HFFc6 (cell line): ENCODE results near the gene TP53TG5. TPM values are rescaled to one million over a fixed set of nuclear protein-coding genes. Genes with fewer than 3 reads are reported as not detected.
"Not testable (repeated sequence)": the region's sequence is repeated elsewhere in the genome, so short reads cannot be mapped to it uniquely, and the experiment has no call there.

ENCODE experiments used
- DNase-seq: peaks from one replicate; pipeline ENCODE4 v3.0.0-alpha.2; 2018
- H3K27ac Mint-ChIP-seq: 2 replicates; pipeline ENCODE4 v1.8.0; 2020; ENCODE audit warnings: mild to moderate bottlenecking, mixed read lengths
- H3K27me3 Mint-ChIP-seq: 2 replicates; pipeline ENCODE4 v1.8.0; 2021; ENCODE audit warnings: mild to moderate bottlenecking, moderate library complexity, mixed read lengths; ENCODE audit not compliant: insufficient read depth
- H3K36me3 Mint-ChIP-seq: 2 replicates; pipeline ENCODE4 v1.8.0; 2021; ENCODE audit warnings: low read depth, mixed read lengths
- H3K4me1 Mint-ChIP-seq: 2 replicates; pipeline ENCODE4 v1.8.0; 2020; ENCODE audit warnings: low read depth, mixed read lengths
- H3K4me3 Mint-ChIP-seq: 2 replicates; pipeline ENCODE4 v1.8.0; 2020; ENCODE audit warnings: mild to moderate bottlenecking, moderate library complexity, mixed read lengths
- H3K9me3 Mint-ChIP-seq: 2 replicates; pipeline ENCODE4 v1.8.0; 2020; ENCODE audit warnings: mild to moderate bottlenecking, mixed read lengths
- total RNA-seq, 6 experiments: library from RNA; stranded (reverse); fragmentation: NEBNext Ultra II Directional; extraction: Animal tissue kit (Norgen Biotek cat#: 25700); gene quantifications; 2 replicates in 1 of 6; 3 replicates in 5 of 6; pipeline ENCODE4 v1.2.3, GENCODE V29; 2021
- TF ChIP-seq, protein P1 (sequence below): fragments of 200-600 bp; sonication (generic); IDR thresholded peaks from 2 replicates; pipeline ENCODE4 v1.5.0; 2021; ENCODE audit warnings: antibody characterized with exemption, mild to moderate bottlenecking

TP53TG5 gene
- total RNA-seq, 6 experiments from 2014 or later = not detected

GRCh38 chr20:45355209-45356084, 22.7 kb downstream of the TP53TG5 start:
- Mint-ChIP-seq H3K27ac (peak overlapping the region; percentile 70), H3K4me1 (peaks cover 61% of the 10 kb centered on the region), H3K36me3 (no peaks in the 10 kb centered on the region), H3K4me3 (peak overlapping the region; percentile 62), H3K27me3 (no peaks in the 10 kb centered on the region), H3K9me3 (no peaks in the 10 kb centered on the region)
- TF ChIP-seq, protein P1, sequence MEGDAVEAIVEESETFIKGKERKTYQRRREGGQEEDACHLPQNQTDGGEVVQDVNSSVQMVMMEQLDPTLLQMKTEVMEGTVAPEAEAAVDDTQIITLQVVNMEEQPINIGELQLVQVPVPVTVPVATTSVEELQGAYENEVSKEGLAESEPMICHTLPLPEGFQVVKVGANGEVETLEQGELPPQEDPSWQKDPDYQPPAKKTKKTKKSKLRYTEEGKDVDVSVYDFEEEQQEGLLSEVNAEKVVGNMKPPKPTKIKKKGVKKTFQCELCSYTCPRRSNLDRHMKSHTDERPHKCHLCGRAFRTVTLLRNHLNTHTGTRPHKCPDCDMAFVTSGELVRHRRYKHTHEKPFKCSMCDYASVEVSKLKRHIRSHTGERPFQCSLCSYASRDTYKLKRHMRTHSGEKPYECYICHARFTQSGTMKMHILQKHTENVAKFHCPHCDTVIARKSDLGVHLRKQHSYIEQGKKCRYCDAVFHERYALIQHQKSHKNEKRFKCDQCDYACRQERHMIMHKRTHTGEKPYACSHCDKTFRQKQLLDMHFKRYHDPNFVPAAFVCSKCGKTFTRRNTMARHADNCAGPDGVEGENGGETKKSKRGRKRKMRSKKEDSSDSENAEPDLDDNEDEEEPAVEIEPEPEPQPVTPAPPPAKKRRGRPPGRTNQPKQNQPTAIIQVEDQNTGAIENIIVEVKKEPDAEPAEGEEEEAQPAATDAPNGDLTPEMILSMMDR = no peak
- peak; percentile 72 for DNase-seq

DNA sequence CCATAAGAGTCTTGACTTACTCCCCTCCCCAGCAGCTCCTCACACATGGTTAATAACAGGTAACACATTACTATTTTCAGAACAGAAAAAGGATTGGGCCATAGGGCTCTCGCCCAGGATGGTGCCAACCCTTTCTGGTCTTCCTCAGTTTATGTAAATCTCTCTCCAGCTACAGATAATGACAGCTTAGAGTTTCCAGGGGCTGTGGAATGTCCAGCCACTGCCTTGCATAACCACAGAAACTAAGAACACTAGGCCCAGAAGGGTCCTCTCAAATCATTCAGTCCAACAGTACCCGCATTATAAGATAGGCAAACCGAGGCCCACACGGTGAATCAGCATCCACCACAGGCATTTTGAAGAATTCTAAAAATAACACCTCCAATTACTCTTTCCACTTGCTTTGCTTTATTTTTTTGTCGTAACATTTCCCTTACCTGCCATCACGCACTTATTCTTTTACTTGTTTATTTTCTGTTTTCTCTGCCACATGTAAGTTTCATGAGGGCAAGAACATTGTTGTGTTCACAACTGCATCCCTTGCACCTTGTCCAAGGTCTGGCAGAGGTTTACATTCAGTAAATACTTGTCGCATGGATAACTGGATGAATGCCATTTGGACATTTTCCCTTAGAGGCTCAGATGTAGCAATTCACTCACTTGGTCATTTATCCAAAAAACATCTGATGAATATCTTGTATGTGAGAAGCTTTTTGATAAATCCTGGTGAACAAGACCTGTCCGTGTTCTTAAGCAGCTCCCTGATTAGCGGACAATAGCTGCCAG, 23.5 kb downstream of the TP53TG5 start:
- no peak for DNase-seq
- H3K36me3 Mint-ChIP-seq = no peaks in the 10 kb centered on the region
- peak overlapping the region; percentile 70 for H3K27ac Mint-ChIP-seq
- no peaks in the 10 kb centered on the region for H3K27me3 Mint-ChIP-seq
- H3K9me3 Mint-ChIP-seq = no peaks in the 10 kb centered on the region
- TF ChIP-seq, protein P1 = no peak
- peak overlapping the region; percentile 62 for H3K4me3 Mint-ChIP-seq
- peaks cover 53% of the 10 kb centered on the region for H3K4me1 Mint-ChIP-seq

- H3K4me3 Mint-ChIP-seq = no peak overlapping the region
- TF ChIP-seq, protein P1 = no peak
- peak overlapping the region; percentile 70; the same call in 1 of the 2 replicates for H3K27ac Mint-ChIP-seq
- peaks cover 46% of the 10 kb centered on the region for H3K4me1 Mint-ChIP-seq
- no peaks in the 10 kb centered on the region for H3K9me3 Mint-ChIP-seq
- H3K36me3 Mint-ChIP-seq = no peaks in the 10 kb centered on the region
- no peaks in the 10 kb centered on the region for H3K27me3 Mint-ChIP-seq
- no peak for DNase-seq
These were observed 24.4 kb downstream of the TP53TG5 start for GRCh38 chr20:45353746-45354145.

DNA sequence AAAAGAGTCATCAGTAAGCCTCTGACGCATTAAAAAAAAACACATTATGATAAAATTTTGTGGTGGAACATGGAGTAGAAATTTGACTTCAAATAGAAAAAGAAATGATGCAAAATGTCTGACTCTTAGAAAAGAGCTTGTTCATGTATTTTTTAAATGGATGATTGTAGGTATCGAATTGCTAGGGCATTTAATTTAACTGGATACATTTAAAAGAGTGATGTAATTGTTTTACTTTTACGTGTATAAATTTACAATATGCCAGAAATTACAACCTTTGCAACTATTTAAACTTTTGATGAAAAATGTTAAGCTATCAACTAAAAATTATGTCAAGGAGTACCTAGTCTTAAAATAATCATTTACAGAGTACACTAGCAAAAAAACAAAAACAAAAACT, 25.4 kb downstream of the TP53TG5 start:
- Mint-ChIP-seq H3K9me3 (no peaks in the 10 kb centered on the region), H3K27me3 (no peaks in the 10 kb centered on the region), H3K4me1 (peaks cover 40% of the 10 kb centered on the region), H3K36me3 (no peaks in the 10 kb centered on the region), H3K4me3 (no peak overlapping the region), H3K27ac (no peak overlapping the region)
- no peak for DNase-seq
- TF ChIP-seq, protein P1 = no peak

DNA sequence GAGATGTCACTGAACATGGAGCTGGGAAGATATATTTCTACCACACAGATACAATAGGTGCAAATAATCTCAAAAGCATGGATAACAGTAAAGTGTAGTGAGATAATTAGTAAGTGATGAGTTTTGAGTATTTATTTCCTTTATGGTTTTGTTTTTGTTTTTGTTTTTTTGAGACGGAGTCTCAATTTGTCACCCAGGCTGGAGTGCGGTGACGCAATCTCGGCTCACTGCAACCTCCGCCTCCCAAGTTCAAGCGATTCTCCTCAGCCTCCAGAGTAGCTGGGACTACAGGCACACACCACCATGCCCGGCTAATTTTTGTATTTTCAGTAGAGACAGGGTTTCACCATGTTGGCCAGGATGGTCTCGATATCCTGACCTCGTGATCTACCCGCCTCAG, 27.3 kb downstream of the TP53TG5 start:
- H3K4me3 Mint-ChIP-seq, H3K27ac Mint-ChIP-seq, H3K27me3 Mint-ChIP-seq, DNase-seq, H3K9me3 Mint-ChIP-seq, H3K36me3 Mint-ChIP-seq: not testable (repeated sequence)
- H3K4me1 Mint-ChIP-seq = peaks cover 40% of the 10 kb centered on the region

GRCh38 chr20:45350217-45350616, 27.9 kb downstream of the TP53TG5 start:
- no peak for DNase-seq
- Mint-ChIP-seq H3K27ac (no peak overlapping the region), H3K9me3 (no peaks in the 10 kb centered on the region), H3K4me1 (peaks cover 40% of the 10 kb centered on the region), H3K36me3 (peaks cover 5% of the 10 kb centered on the region; the same call in 1 of the 2 replicates), H3K4me3 (no peak overlapping the region), H3K27me3 (no peaks in the 10 kb centered on the region)
- TF ChIP-seq, protein P1 = no peak
